Astrocyte of the spinal cord (primary cell): ENCODE data around the gene DPP4.
A peak's percentile ranks its signal among the peaks of the same experiment; 100 is the strongest.

Source experiments
- DNase-seq: peaks from one replicate; pipeline ENCODE4 v3.0.0; 2011; ENCODE audit warnings: low read depth, low spot score
- H3K4me3 ChIP-seq: 2 replicates; pipeline ENCODE4 v1.5.1; 2011; ENCODE audit warnings: low read depth, mild to moderate bottlenecking, low read length, moderate library complexity
- CTCF ChIP-seq: IDR thresholded peaks from 2 replicates; pipeline ENCODE4 v1.5.1; 2012; ENCODE audit warnings: low read depth, mild to moderate bottlenecking, low read length, inconsistent platforms
- in situ Hi-C: cut with HindIII; loops from 2 replicates; pipeline ENCODE4 v1.10.0; 2017; ENCODE audit warnings: low sequenced_read_pairs

The DPP4 gene

GRCh38 chr2:162075689-162076132 is 1.7 kb upstream of the DPP4 start:
- H3K4me3 ChIP-seq = no peak overlapping the region
- TF ChIP-seq CTCF = no peak
- no peak for DNase-seq
- in situ Hi-C loops = no loop called here

- no peak overlapping the region for H3K4me3 ChIP-seq
- no peak for DNase-seq
- in situ Hi-C loops = no loop called here
- TF ChIP-seq CTCF = no peak
These were observed 1.1 kb upstream of the DPP4 start for GRCh38 chr2:162074928-162075688.

GRCh38 chr2:162074632-162074895 is 549 bp upstream of the DPP4 start:
- in situ Hi-C loops = no loop called here
- DNase-seq = no peak
- no peak for TF ChIP-seq CTCF
- peak overlapping the region; percentile 39 for H3K4me3 ChIP-seq

GRCh38 chr2:162072976-162073887 is 783 bp downstream of the DPP4 start:
- in situ Hi-C loops = no loop called here
- DNase-seq = no peak
- no peak for TF ChIP-seq CTCF
- peak overlapping the region; percentile 39 for H3K4me3 ChIP-seq

- H3K4me3 ChIP-seq = no peak overlapping the region
- TF ChIP-seq CTCF = no peak
- in situ Hi-C loops = no loop called here
- peak; percentile 40 for DNase-seq
These were observed 1.8 kb downstream of the DPP4 start for GRCh38 chr2:162072181-162072702.

GRCh38 chr2:162071001-162071400 is 3.0 kb downstream of the DPP4 start:
- in situ Hi-C loops = no loop called here
- TF ChIP-seq CTCF = no peak
- H3K4me3 ChIP-seq = no peak overlapping the region
- no peak for DNase-seq
